Peyer's patch (tissue), 4 donors: ENCODE results near the gene ERH. TPM values are rescaled to one million over a fixed set of nuclear protein-coding genes. Genes with fewer than 3 reads are reported as not detected.
"Not testable (repeated sequence)": the region's sequence is repeated elsewhere in the genome, so short reads cannot be mapped to it uniquely, and the experiment has no call there.

Experiments used
- DNase-seq, 3 donors: peaks; one replicate each; pipeline ENCODE4 v3.0.0-alpha.2; 2017 to 2019
- H3K27ac ChIP-seq, 4 donors: fragments of 200-600 bp; sonication (generic); one replicate each; pipeline ENCODE4 v1.5.1; 2016 to 2019
- H3K27me3 ChIP-seq, 2 donors: fragments of 200-600 bp; sonication (generic); one replicate each; pipeline ENCODE4 v1.5.1; 2019
- H3K36me3 ChIP-seq, 3 donors: fragments of 200-600 bp; sonication (generic); one replicate each; pipeline ENCODE4 v1.5.1; 2016 to 2019
- H3K4me1 ChIP-seq, 4 donors: fragments of 200-600 bp; sonication (generic); one replicate each; pipeline ENCODE4 v1.5.1; 2016 to 2019
- H3K4me3 ChIP-seq, 4 donors: fragments of 200-600 bp; sonication (generic); 1 replicate in 3 of 4; 2 replicates in 1 of 4; pipeline ENCODE4 v1.5.1; 2016 to 2019; ENCODE audit warnings: mild to moderate bottlenecking in 1 of 4
- H3K9me3 ChIP-seq, 4 donors: fragments of 200-600 bp; sonication (generic); one replicate each; pipeline ENCODE4 v1.5.1; 2016 to 2019; ENCODE audit warnings: mild to moderate bottlenecking in 1 of 4
- POLR2A ChIP-seq, 2 donors: fragments of 450-650 bp; IDR thresholded peaks; one replicate each; pipeline ENCODE4 v1.5.1; 2017; ENCODE audit warnings: antibody characterized with exemption in 2 of 2, mild to moderate bottlenecking in 2 of 2, moderate library complexity in 2 of 2
- total RNA-seq, 4 donors: library from RNA; depleted of rRNA; stranded (reverse); fragments of >200 nt; gene quantifications; one replicate each; pipeline ENCODE4 v1.1.0, GENCODE V29; 2016
- TF ChIP-seq, protein P1 (sequence below), 6 experiments: fragments of 450-650 bp in 4 of 6; fragments of 200-600 bp in 2 of 6; sonication (generic) in 1 of 6; IDR thresholded peaks; one replicate each; pipeline ENCODE4 v1.5.1; 2017 to 2019; ENCODE audit warnings: antibody characterized with exemption in 6 of 6, mild to moderate bottlenecking in 3 of 6, moderate library complexity in 1 of 6

The ERH gene
- total RNA-seq, 4 donors from 2014 or later, result 35.2 to 99.9 (median 50.4) TPM

DNA sequence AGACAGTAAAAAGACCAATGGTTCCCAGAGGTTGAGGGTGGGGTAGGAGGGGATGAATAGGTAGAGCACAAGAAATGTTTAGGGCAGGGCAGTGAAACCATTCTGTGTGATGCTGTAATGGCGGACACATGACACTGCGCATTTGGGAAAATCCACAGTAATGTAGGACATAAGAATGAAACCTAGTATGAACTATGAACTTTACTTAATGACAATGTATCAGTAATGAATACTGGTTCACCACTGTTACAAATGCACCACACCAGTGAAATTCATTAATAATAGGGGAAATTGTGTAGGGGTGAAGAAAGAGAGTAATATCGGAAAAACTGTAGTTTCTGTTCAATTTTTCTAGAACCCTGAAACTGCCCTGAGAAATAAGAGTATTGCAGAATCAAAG, 5.6 kb downstream of the ERH start:
- no peak for DNase-seq
- Histone ChIP-seq H3K4me1 (peaks cover 0 to 26% (median 1%) of the 10 kb centered on the region in 4 donors), H3K36me3 (peaks cover 0 to 67% (median 0%) of the 10 kb centered on the region in 3 donors), H3K4me3 (no peak overlapping the region), H3K27me3 (no peaks in the 10 kb centered on the region), H3K9me3 (no peaks in the 10 kb centered on the region), H3K27ac (no peak overlapping the region)
- TF ChIP-seq POLR2A (IDR thresholded peaks at IDR 0.05), result no peak
- TF ChIP-seq, protein P1, sequence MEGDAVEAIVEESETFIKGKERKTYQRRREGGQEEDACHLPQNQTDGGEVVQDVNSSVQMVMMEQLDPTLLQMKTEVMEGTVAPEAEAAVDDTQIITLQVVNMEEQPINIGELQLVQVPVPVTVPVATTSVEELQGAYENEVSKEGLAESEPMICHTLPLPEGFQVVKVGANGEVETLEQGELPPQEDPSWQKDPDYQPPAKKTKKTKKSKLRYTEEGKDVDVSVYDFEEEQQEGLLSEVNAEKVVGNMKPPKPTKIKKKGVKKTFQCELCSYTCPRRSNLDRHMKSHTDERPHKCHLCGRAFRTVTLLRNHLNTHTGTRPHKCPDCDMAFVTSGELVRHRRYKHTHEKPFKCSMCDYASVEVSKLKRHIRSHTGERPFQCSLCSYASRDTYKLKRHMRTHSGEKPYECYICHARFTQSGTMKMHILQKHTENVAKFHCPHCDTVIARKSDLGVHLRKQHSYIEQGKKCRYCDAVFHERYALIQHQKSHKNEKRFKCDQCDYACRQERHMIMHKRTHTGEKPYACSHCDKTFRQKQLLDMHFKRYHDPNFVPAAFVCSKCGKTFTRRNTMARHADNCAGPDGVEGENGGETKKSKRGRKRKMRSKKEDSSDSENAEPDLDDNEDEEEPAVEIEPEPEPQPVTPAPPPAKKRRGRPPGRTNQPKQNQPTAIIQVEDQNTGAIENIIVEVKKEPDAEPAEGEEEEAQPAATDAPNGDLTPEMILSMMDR (IDR thresholded peaks at IDR 0.05), result no peak

DNA sequence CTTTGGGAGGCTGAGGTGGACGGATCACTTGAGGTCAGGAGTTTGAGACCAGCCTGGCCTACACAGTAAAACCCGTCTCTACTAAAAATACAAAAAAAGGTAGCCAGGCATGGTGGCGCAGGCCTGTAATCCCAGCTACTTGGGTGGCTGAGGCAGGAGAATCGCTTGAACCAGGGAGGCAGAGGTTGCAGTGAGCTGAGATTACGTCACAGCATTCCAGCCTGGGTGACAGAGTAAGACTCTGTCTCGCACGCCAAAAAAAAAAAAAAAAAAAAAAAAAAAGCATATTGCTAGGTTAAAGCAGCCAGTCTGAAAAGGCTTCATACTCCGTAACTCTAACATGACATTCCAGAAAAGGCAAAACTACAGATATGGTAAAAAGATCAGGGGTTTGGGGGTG, 6.7 kb downstream of the ERH start:
- H3K4me3 ChIP-seq, H3K27ac ChIP-seq, DNase-seq, H3K9me3 ChIP-seq, H3K27me3 ChIP-seq: not testable (repeated sequence)
- Histone ChIP-seq H3K36me3 (peaks cover 0 to 77% (median 0%) of the 10 kb centered on the region in 3 donors), H3K4me1 (peaks cover 0 to 15% (median 1%) of the 10 kb centered on the region in 4 donors)

DNA sequence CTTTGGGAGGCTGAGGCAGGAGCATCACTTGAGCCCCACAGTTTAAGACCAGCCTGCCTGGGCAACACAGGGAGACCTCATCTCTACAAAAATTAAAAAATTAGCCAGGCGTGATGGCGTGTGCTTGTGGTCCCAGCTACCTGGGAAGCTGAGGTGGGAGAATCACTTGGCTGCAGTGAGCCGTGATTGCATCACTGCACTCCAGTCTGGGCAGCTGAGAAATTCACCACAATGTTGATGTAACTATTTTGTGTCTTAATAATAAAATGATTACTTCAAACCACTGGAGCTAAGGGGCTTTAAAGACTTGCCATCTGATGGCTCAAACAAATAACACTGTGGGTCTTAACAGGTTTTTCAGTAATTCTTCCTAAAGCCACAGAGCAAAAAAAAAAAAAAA, 10.8 kb downstream of the ERH start:
- Histone ChIP-seq H3K4me3 (no peak overlapping the region), H3K36me3 (peaks cover 0 to 62% (median 0%) of the 10 kb centered on the region in 3 donors), H3K4me1 (peaks cover 0 to 4% (median 1%) of the 10 kb centered on the region in 4 donors), H3K27ac (no peak overlapping the region), H3K9me3 (no peaks in the 10 kb centered on the region), H3K27me3 (no peaks in the 10 kb centered on the region)
- no peak for DNase-seq
- no peak for TF ChIP-seq POLR2A (IDR thresholded peaks at IDR 0.05)
- TF ChIP-seq, protein P1 (IDR thresholded peaks at IDR 0.05), result no peak

DNA sequence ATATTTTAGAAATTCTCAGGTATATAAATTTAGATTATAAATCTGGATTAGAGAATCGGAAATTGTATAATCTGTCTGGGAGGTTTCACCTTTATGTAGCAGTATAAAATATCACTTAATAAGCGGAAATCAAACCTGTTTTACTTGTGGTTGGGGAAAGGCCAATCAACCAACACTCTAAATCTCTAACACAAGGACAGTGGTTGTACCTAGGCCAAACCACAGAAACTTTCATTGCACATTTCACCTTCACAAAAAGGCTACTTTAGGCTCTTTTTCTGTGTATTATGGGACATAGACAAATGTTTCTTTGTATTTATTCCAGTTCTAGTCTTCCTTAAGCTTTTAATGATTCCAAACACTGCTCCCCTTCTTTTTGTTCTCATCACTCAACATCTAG, 19.8 kb downstream of the ERH start:
- Histone ChIP-seq H3K4me3 (no peak overlapping the region), H3K9me3 (no peaks in the 10 kb centered on the region), H3K4me1 (no peaks in the 10 kb centered on the region), H3K27ac (no peak overlapping the region), H3K36me3 (peaks cover 0 to 31% (median 0%) of the 10 kb centered on the region in 3 donors), H3K27me3 (no peaks in the 10 kb centered on the region)
- no peak for DNase-seq
- TF ChIP-seq, protein P1 (IDR thresholded peaks at IDR 0.05), result no peak
- no peak for TF ChIP-seq POLR2A (IDR thresholded peaks at IDR 0.05)

DNA sequence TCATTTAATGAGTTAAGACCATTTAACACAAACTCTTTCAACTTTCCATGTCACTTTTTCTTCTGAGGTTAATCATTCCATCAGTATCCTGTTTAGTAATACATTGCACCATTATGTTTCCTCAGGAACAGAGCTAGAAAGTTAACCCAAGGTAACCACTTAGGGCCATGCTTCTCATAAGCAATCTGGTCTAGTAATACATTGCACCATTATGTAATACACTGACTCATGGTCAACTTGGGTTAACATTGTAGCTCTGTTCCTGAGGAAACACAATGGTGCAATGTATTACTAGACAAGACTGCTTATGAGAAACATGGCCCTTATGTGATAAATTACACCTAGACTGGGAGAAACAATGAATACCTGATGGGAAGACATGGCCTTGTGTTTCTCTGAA, 21.7 kb downstream of the ERH start:
- TF ChIP-seq, protein P1 (IDR thresholded peaks at IDR 0.05), result no peak
- TF ChIP-seq POLR2A (IDR thresholded peaks at IDR 0.05), result no peak

DNA sequence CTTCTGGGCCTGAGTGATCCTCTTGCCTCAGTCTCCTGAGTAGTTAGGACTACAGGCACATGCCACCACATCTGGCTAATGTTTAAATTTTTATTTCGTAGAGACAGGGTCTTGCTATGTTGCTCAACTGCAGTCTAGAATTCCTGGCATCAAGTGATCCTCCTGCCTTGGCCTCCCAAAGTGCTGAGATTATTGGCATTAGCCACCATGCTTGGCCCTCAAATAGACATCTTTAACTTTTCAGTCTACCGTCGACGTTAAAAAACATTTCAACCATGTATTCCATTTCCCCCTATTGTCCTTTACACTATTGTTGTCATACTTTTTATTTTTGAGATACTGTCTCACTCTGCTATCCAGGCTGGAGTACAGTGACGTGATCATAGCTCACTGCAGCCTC, 22.4 kb downstream of the ERH start:
- Histone ChIP-seq H3K4me3 (no peak overlapping the region), H3K4me1 (no peaks in the 10 kb centered on the region), H3K27me3 (no peaks in the 10 kb centered on the region), H3K36me3 (peaks cover 0 to 24% (median 0%) of the 10 kb centered on the region in 3 donors), H3K27ac (no peak overlapping the region), H3K9me3 (no peaks in the 10 kb centered on the region)
- no peak for DNase-seq
- TF ChIP-seq, protein P1 (IDR thresholded peaks at IDR 0.05), result no peak
- no peak for TF ChIP-seq POLR2A (IDR thresholded peaks at IDR 0.05)

More for the DNA sequence above, 21.7 kb downstream of the ERH start:
- H3K9me3 ChIP-seq, result no peaks in the 10 kb centered on the region
- peaks cover 0 to 31% (median 0%) of the 10 kb centered on the region in 3 donors for H3K36me3 ChIP-seq
- DNase-seq, result no peak
- H3K27me3 ChIP-seq, result no peaks in the 10 kb centered on the region
- no peak overlapping the region for H3K27ac ChIP-seq
- no peaks in the 10 kb centered on the region for H3K4me1 ChIP-seq
- no peak overlapping the region for H3K4me3 ChIP-seq
